HepG2 (cell line): ENCODE data around the gene NHSL1. TPM values are rescaled to one million over a fixed set of nuclear protein-coding genes. Genes with fewer than 3 reads are reported as not detected.

ENCODE experiments used
- CREB1 ChIP-seq, 2 experiments: fragments of 450-650 bp in 1 of 2; IDR thresholded peaks; 2 replicates each; pipeline ENCODE4 v1.6.1; 2016 to 2017; ENCODE audit warnings: control low read depth in 1 of 2, mild to moderate bottlenecking in 1 of 2, missing compliant biosample characterization in 1 of 2, missing genetic modification characterization in 1 of 2
- FOSL1 ChIP-seq: sonication (generic); formaldehyde crosslinking; IDR thresholded peaks from 2 replicates; pipeline ENCODE4 v1.9.0; 2021; ENCODE audit warnings: missing genetic modification reagents, borderline replicate concordance
- HCFC1 ChIP-seq: fragments of 150-350 bp; IDR thresholded peaks from 2 replicates; pipeline ENCODE4 v1.6.1; 2014; ENCODE audit warnings: low read depth, low read length
- KLF11 ChIP-seq: IDR thresholded peaks from 2 replicates; pipeline ENCODE4 v1.6.1; 2016; ENCODE audit warnings: missing compliant biosample characterization
- KLF13 ChIP-seq: sonication (generic); formaldehyde crosslinking; IDR thresholded peaks from 2 replicates; pipeline ENCODE4 v1.4.0; 2020; ENCODE audit warnings: mild to moderate bottlenecking, missing genetic modification reagents
- NFE2L2 ChIP-seq: fragments of 150-350 bp; IDR thresholded peaks from 2 replicates; pipeline ENCODE4 v1.6.1; 2014; ENCODE audit warnings: low read length
- NFRKB ChIP-seq: fragments of 450-650 bp; IDR thresholded peaks from 2 replicates; pipeline ENCODE4 v1.6.1; 2017
- ZBTB37 ChIP-seq: sonication (generic); formaldehyde crosslinking; IDR thresholded peaks from 2 replicates; pipeline ENCODE4 v1.4.0; 2020; ENCODE audit warnings: mild to moderate bottlenecking, missing genetic modification reagents
- ZEB1 ChIP-seq: IDR thresholded peaks from 2 replicates; pipeline ENCODE4 v1.6.1; 2012; ENCODE audit warnings: mild to moderate bottlenecking, low read depth, inconsistent platforms; ENCODE audit not compliant: insufficient replicate concordance
- ZFX ChIP-seq: sonication (generic); formaldehyde crosslinking; IDR thresholded peaks from 2 replicates; pipeline ENCODE4 v1.4.0; 2020; ENCODE audit warnings: mild to moderate bottlenecking, low read depth, missing genetic modification reagents, moderate library complexity
- ZIK1 ChIP-seq: sonication (generic); formaldehyde crosslinking; IDR thresholded peaks from 2 replicates; pipeline ENCODE4 v1.5.0; 2020; ENCODE audit warnings: mild to moderate bottlenecking, low read depth, missing genetic modification reagents, borderline replicate concordance
- ZNF275 ChIP-seq: sonication (generic); formaldehyde crosslinking; IDR thresholded peaks from 2 replicates; pipeline ENCODE4 v1.8.0; 2022; ENCODE audit warnings: missing genetic modification reagents, mild to moderate bottlenecking, inconsistent platforms, borderline replicate concordance
- ZNF281 ChIP-seq: sonication (generic); formaldehyde crosslinking; IDR thresholded peaks from 2 replicates; pipeline ENCODE4 v1.4.0; 2020; ENCODE audit warnings: missing genetic modification reagents, borderline replicate concordance
- ZNF530 ChIP-seq: sonication (generic); formaldehyde crosslinking; IDR thresholded peaks from 2 replicates; pipeline ENCODE4 v1.5.0; 2020; ENCODE audit warnings: low read depth, mild to moderate bottlenecking, missing genetic modification reagents
- ZNF660 ChIP-seq: sonication (generic); formaldehyde crosslinking; IDR thresholded peaks from 2 replicates; pipeline ENCODE4 v1.5.1; 2020; ENCODE audit warnings: mild to moderate bottlenecking, low read depth, missing genetic modification reagents, borderline replicate concordance
- ZNF678 ChIP-seq: sonication (generic); formaldehyde crosslinking; IDR thresholded peaks from 2 replicates; pipeline ENCODE4 v1.4.0; 2020; ENCODE audit warnings: mild to moderate bottlenecking, missing genetic modification reagents
- ZNF775 ChIP-seq: sonication (generic); formaldehyde crosslinking; IDR thresholded peaks from 2 replicates; pipeline ENCODE4 v1.4.0; 2020; ENCODE audit warnings: missing genetic modification reagents, mild to moderate bottlenecking, moderate library complexity, borderline replicate concordance
- polyA plus RNA-seq, 8 experiments: library from polyadenylated mRNA; depleted of rRNA in 3 of 8; stranded (reverse) in 7 of 8; unstranded in 1 of 8; fragments of >200 nt; fragmentation: Illumina TruSeq in 4 of 8; extraction: Trizol in 4 of 8; gene quantifications; 2 replicates each; pipeline versions ENCODE4 v1.2.1 to v1.2.3, GENCODE V29; 2011 to 2016; ENCODE audit warnings: low read depth in 4 of 8, missing spikeins in 1 of 8, mixed read lengths in 1 of 8; ENCODE audit not compliant: insufficient read depth in 1 of 8
- total RNA-seq, 5 experiments: library from RNA; depleted of rRNA; stranded (reverse); fragments of >200 nt; fragmentation: Illumina TruSeq; extraction: Trizol; gene quantifications; 2 replicates each; pipeline ENCODE4 v1.2.3, GENCODE V29; 2016; ENCODE audit warnings: low read depth in 1 of 5
- TF ChIP-seq, protein P1 (sequence below): sonication (generic); formaldehyde crosslinking; IDR thresholded peaks from 2 replicates; pipeline ENCODE4 v1.4.0; 2020; ENCODE audit warnings: low read depth, missing genetic modification reagents
- TF ChIP-seq, protein P2 (sequence below): sonication (generic); formaldehyde crosslinking; IDR thresholded peaks from 2 replicates; pipeline ENCODE4 v1.4.0; 2020; ENCODE audit warnings: missing genetic modification reagents

NHSL1 gene
- total and polyA plus RNA-seq, 2 of the 13 experiments (the other 11 are each of a cell fraction or from before 2014, with no cell fraction given), result 24.9 to 53.6 TPM

GRCh38 chr6:138507977-138508675, 8.8 kb upstream of the NHSL1 start (continued):
- TF ChIP-seq, protein P1, sequence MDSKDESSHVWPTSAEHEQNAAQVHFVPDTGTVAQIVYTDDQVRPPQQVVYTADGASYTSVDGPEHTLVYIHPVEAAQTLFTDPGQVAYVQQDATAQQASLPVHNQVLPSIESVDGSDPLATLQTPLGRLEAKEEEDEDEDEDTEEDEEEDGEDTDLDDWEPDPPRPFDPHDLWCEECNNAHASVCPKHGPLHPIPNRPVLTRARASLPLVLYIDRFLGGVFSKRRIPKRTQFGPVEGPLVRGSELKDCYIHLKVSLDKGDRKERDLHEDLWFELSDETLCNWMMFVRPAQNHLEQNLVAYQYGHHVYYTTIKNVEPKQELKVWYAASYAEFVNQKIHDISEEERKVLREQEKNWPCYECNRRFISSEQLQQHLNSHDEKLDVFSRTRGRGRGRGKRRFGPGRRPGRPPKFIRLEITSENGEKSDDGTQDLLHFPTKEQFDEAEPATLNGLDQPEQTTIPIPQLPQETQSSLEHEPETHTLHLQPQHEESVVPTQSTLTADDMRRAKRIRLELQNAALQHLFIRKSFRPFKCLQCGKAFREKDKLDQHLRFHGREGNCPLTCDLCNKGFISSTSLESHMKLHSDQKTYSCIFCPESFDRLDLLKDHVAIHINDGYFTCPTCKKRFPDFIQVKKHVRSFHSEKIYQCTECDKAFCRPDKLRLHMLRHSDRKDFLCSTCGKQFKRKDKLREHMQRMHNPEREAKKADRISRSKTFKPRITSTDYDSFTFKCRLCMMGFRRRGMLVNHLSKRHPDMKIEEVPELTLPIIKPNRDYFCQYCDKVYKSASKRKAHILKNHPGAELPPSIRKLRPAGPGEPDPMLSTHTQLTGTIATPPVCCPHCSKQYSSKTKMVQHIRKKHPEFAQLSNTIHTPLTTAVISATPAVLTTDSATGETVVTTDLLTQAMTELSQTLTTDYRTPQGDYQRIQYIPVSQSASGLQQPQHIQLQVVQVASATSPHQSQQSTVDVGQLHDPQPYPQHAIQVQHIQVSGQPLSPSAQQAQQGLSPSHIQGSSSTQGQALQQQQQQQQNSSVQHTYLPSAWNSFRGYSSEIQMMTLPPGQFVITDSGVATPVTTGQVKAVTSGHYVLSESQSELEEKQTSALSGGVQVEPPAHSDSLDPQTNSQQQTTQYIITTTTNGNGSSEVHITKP (CRISPR knock-in tag), result no peak; the same call in 1 of the 2 replicates
- TF ChIP-seq ZNF775 (CRISPR knock-in tag), result no peak
- no peak for TF ChIP-seq KLF11
- no peak for TF ChIP-seq FOSL1 (CRISPR knock-in tag)
- TF ChIP-seq HCFC1, result no peak
- no peak for TF ChIP-seq ZNF281 (CRISPR knock-in tag)
- TF ChIP-seq ZFX (CRISPR knock-in tag), result no peak
- TF ChIP-seq ZEB1, result no peak
- TF ChIP-seq KLF13 (CRISPR knock-in tag), result no peak
- no peak for TF ChIP-seq ZBTB37 (CRISPR knock-in tag)
- TF ChIP-seq NFRKB, result no peak
- TF ChIP-seq, protein P2, sequence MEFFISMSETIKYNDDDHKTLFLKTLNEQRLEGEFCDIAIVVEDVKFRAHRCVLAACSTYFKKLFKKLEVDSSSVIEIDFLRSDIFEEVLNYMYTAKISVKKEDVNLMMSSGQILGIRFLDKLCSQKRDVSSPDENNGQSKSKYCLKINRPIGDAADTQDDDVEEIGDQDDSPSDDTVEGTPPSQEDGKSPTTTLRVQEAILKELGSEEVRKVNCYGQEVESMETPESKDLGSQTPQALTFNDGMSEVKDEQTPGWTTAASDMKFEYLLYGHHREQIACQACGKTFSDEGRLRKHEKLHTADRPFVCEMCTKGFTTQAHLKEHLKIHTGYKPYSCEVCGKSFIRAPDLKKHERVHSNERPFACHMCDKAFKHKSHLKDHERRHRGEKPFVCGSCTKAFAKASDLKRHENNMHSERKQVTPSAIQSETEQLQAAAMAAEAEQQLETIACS (CRISPR knock-in tag), result no peak
- no peak for TF ChIP-seq ZNF678 (CRISPR knock-in tag)
- no peak for TF ChIP-seq ZNF275 (CRISPR knock-in tag)
- no peak for TF ChIP-seq ZIK1 (CRISPR knock-in tag)
- TF ChIP-seq NFE2L2, result no peak; the same call in 1 of the 2 replicates
- TF ChIP-seq CREB1 (IDR thresholded peaks at IDR 0.05), result no peak
- TF ChIP-seq CREB1 (CRISPR knock-in tag; IDR thresholded peaks at IDR 0.05), result peak; percentile 60
- TF ChIP-seq ZNF660 (CRISPR knock-in tag), result no peak
- no peak for TF ChIP-seq ZNF530
